K562 (cell line): ENCODE data around the gene DCP2.

Source experiments
- CBX1 ChIP-seq: sonication (generic); IDR thresholded peaks from 2 replicates; pipeline ENCODE4 v1.6.1; 2016; ENCODE audit warnings: antibody characterized with exemption, low read depth, mild to moderate bottlenecking
- EGR1 ChIP-seq: fragments of 450-650 bp; conservative IDR thresholded peaks from 2 replicates; pipeline ENCODE4 v1.6.1; 2017; ENCODE audit warnings: mild to moderate bottlenecking
- HDAC2 ChIP-seq: fragments of 450-650 bp; IDR thresholded peaks from 2 replicates; pipeline ENCODE4 v1.6.1; 2016; ENCODE audit warnings: mild to moderate bottlenecking
- HDAC8 ChIP-seq: fragments of 450-650 bp; IDR thresholded peaks from 2 replicates; pipeline ENCODE4 v1.6.1; 2016; ENCODE audit warnings: mild to moderate bottlenecking, missing genetic modification characterization, moderate library complexity, missing compliant biosample characterization
- HNRNPLL ChIP-seq: fragments of 200-400 bp; formaldehyde crosslinking; IDR thresholded peaks from 2 replicates; pipeline ENCODE4 v1.6.1; 2017; ENCODE audit warnings: low read length, low read depth, mild to moderate bottlenecking; ENCODE audit not compliant: poor library complexity, severe bottlenecking
- JUNB ChIP-seq: fragments of 450-650 bp; formaldehyde crosslinking; conservative IDR thresholded peaks from 2 replicates; pipeline ENCODE4 v1.4.0; 2020; ENCODE audit warnings: mild to moderate bottlenecking
- KLF6 ChIP-seq: fragments of 250-450 bp; sonication (Bioruptor Pico); IDR thresholded peaks from 2 replicates; pipeline ENCODE4 v1.4.0; 2020; ENCODE audit warnings: mild to moderate bottlenecking, moderate library complexity, borderline replicate concordance
- MAFK ChIP-seq: IDR thresholded peaks from 2 replicates; pipeline ENCODE4 v1.6.1; 2011; ENCODE audit warnings: low read length, improper control_type of control experiment
- POLR2A ChIP-seq: fragments of 450-650 bp; conservative IDR thresholded peaks from 2 replicates; pipeline ENCODE4 v1.6.1; 2016
- SRF ChIP-seq, 2 experiments: fragments of 250-450, 450-650 bp in 1 of 2; sonication (Bioruptor Pico) in 1 of 2; sonication (generic) in 1 of 2; formaldehyde crosslinking; IDR thresholded peaks; 2 replicates each; pipeline versions ENCODE4 v1.5.0 to v1.5.1; 2020 to 2022; ENCODE audit warnings: mild to moderate bottlenecking in 1 of 2, missing genetic modification reagents in 1 of 2
- ZNF121 ChIP-seq: sonication (generic); formaldehyde crosslinking; conservative IDR thresholded peaks from 2 replicates; pipeline ENCODE4 v1.8.0; 2022; ENCODE audit warnings: missing genetic modification reagents
- TF ChIP-seq, protein P1 (sequence below): fragments of 250-450 bp; sonication (Bioruptor Pico); IDR thresholded peaks from 2 replicates; pipeline ENCODE4 v1.8.0; 2022; ENCODE audit warnings: inconsistent platforms

DNA sequence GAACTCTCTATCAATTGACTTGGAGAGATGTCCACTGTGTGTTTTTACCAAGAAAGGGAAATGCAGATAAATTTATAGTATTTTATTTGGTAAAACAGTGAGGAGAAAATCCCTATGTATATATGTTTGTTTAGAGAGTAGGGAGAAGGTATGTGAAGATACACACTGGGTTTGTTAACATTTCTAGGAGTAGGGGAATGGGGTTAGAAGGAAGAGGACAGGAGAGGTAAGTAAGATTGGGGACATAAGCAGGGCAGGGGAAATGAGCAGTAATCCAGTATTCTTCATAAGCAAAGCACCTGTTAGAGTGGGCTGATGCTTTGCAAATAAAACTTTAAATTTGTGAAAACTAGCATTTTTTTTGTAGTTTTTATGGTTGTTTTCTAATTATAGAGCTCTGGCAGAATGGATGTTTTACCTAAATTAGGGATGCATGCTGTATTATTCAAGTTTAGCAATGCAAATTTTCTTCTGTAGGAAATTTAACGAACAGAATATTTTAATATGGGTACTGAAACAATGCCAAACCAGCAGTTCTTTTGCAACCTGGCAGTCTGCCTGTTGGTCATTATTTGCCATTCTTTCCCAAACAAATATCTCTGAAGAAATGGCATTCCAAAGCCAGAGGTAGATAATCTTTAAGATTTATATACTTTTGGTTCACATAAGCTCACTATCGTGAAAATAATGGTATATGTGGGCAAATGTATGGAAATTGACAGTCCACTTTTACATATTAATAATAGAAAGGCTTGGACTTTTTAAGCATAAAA, 19.4 kb upstream of the DCP2 start:
- TF ChIP-seq, protein P1, sequence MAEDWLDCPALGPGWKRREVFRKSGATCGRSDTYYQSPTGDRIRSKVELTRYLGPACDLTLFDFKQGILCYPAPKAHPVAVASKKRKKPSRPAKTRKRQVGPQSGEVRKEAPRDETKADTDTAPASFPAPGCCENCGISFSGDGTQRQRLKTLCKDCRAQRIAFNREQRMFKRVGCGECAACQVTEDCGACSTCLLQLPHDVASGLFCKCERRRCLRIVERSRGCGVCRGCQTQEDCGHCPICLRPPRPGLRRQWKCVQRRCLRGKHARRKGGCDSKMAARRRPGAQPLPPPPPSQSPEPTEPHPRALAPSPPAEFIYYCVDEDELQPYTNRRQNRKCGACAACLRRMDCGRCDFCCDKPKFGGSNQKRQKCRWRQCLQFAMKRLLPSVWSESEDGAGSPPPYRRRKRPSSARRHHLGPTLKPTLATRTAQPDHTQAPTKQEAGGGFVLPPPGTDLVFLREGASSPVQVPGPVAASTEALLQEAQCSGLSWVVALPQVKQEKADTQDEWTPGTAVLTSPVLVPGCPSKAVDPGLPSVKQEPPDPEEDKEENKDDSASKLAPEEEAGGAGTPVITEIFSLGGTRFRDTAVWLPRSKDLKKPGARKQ (CRISPR knock-in tag), result no peak
- no peak for TF ChIP-seq JUNB (CRISPR knock-in tag)
- no peak for TF ChIP-seq HDAC2
- no peak for TF ChIP-seq HNRNPLL
- no peak for TF ChIP-seq POLR2A
- no peak for TF ChIP-seq MAFK
- TF ChIP-seq ZNF121, result no peak
- no peak for TF ChIP-seq SRF (CRISPR knock-in tag; IDR thresholded peaks at IDR 0.05)
- no peak for TF ChIP-seq HDAC8 (tag)
- no peak for TF ChIP-seq KLF6 (CRISPR knock-in tag)
- TF ChIP-seq EGR1, result no peak
- no peak for TF ChIP-seq CBX1
